ENCODE measurements around the gene GOLGA6L2. TPM values are rescaled to one million over a fixed set of nuclear protein-coding genes. Genes with fewer than 3 reads are reported as not detected.

Gene GOLGA6L2
- total and polyA plus RNA-seq, 2 experiments from 2014 or later = not detected

- no peak for TF ChIP-seq EZH2 (IDR thresholded peaks at IDR 0.05; ENCODE audit: borderline replicate concordance)
- no peak for TF ChIP-seq EZH2phosphoT487 (IDR thresholded peaks at IDR 0.05; ENCODE audit: low read depth, severe bottlenecking, unreplicated experiment)
- no peak for TF ChIP-seq CTCF (IDR thresholded peaks at IDR 0.05; ENCODE audit: poor library complexity)
- WGBS (ENCODE audit: low lambda C conversion rate, missing lambda C conversion rate) = 79% methylated on average over 10 of the region's 10 CpGs
- Histone ChIP-seq H3K27me3 (no peaks in the 10 kb centered on the region), H3K9me3 (ENCODE audit: low read depth) (no peaks in the 10 kb centered on the region), H3K36me3 (replicated peaks; ENCODE audit: insufficient read depth, low read depth) (no peaks in the 10 kb centered on the region), H3K9me2 (replicated peaks; ENCODE audit: insufficient read depth) (no peaks in the 10 kb centered on the region), H3K4me2 (no peak overlapping the region), H4K20me1 (ENCODE audit: insufficient read depth, poor library complexity, severe bottlenecking) (no peaks in the 10 kb centered on the region), H3K27ac (no peak overlapping the region), H3K79me2 (no peaks in the 10 kb centered on the region), H3K4me3 (no peak overlapping the region), H2AFZ (no peak overlapping the region), H3K4me1 (ENCODE audit: insufficient read depth) (no peaks in the 10 kb centered on the region)
- DNase-seq (ENCODE audit: low spot score) = no peak
Measured at GRCh38 chr15:23411841-23412240, 35.2 kb downstream of the GOLGA6L2 start.

GRCh38 chr15:23403550-23403949 lies 43.5 kb downstream of the GOLGA6L2 start:
- no peak overlapping the region for H3K4me2 ChIP-seq
- no peak for DNase-seq (ENCODE audit: low spot score)
- no peak overlapping the region for H2AFZ ChIP-seq
- no peaks in the 10 kb centered on the region for H3K27me3 ChIP-seq
- no peaks in the 10 kb centered on the region for H3K79me2 ChIP-seq
- no peaks in the 10 kb centered on the region for H3K4me1 ChIP-seq (ENCODE audit: insufficient read depth)
- H3K9me2 ChIP-seq (replicated peaks; ENCODE audit: insufficient read depth) = no peaks in the 10 kb centered on the region
- H3K4me3 ChIP-seq = no peak overlapping the region
- H3K36me3 ChIP-seq (replicated peaks; ENCODE audit: insufficient read depth, low read depth) = no peaks in the 10 kb centered on the region
- 73% methylated on average over 4 of the region's 4 CpGs for WGBS (ENCODE audit: low lambda C conversion rate, missing lambda C conversion rate)
- H3K27ac ChIP-seq = no peak overlapping the region
- TF ChIP-seq EZH2 (IDR thresholded peaks at IDR 0.05; ENCODE audit: borderline replicate concordance) (no peak), CTCF (IDR thresholded peaks at IDR 0.05; ENCODE audit: poor library complexity) (no peak), EZH2phosphoT487 (IDR thresholded peaks at IDR 0.05; ENCODE audit: low read depth, severe bottlenecking, unreplicated experiment) (no peak)
- no peaks in the 10 kb centered on the region for H3K9me3 ChIP-seq (ENCODE audit: low read depth)
- H4K20me1 ChIP-seq (ENCODE audit: insufficient read depth, poor library complexity, severe bottlenecking) = no peaks in the 10 kb centered on the region

- H3K4me2 ChIP-seq = no peak overlapping the region
- H3K9me3 ChIP-seq (ENCODE audit: low read depth) = no peaks in the 10 kb centered on the region
- H2AFZ ChIP-seq = no peak overlapping the region
- H3K27me3 ChIP-seq = no peaks in the 10 kb centered on the region
- no peak overlapping the region for H3K4me3 ChIP-seq
- no peaks in the 10 kb centered on the region for H3K9me2 ChIP-seq (replicated peaks; ENCODE audit: insufficient read depth)
- WGBS (ENCODE audit: low lambda C conversion rate, missing lambda C conversion rate) = 65% methylated on average over 5 of the region's 5 CpGs
- TF ChIP-seq EZH2phosphoT487 (IDR thresholded peaks at IDR 0.05; ENCODE audit: low read depth, severe bottlenecking, unreplicated experiment) (no peak), EZH2 (IDR thresholded peaks at IDR 0.05; ENCODE audit: borderline replicate concordance) (no peak), CTCF (IDR thresholded peaks at IDR 0.05; ENCODE audit: poor library complexity) (no peak)
- no peaks in the 10 kb centered on the region for H3K79me2 ChIP-seq
- no peaks in the 10 kb centered on the region for H3K36me3 ChIP-seq (replicated peaks; ENCODE audit: insufficient read depth, low read depth)
- no peak for DNase-seq (ENCODE audit: low spot score)
- H4K20me1 ChIP-seq (ENCODE audit: insufficient read depth, poor library complexity, severe bottlenecking) = no peaks in the 10 kb centered on the region
- no peak overlapping the region for H3K27ac ChIP-seq
- no peaks in the 10 kb centered on the region for H3K4me1 ChIP-seq (ENCODE audit: insufficient read depth)
Measured at GRCh38 chr15:23402544-23402943, 44.5 kb downstream of the GOLGA6L2 start.

GRCh38 chr15:23402140-23402539 lies 44.9 kb downstream of the GOLGA6L2 start:
- Histone ChIP-seq H3K27ac (no peak overlapping the region), H3K9me2 (replicated peaks; ENCODE audit: insufficient read depth) (no peaks in the 10 kb centered on the region), H3K4me2 (no peak overlapping the region), H3K27me3 (no peaks in the 10 kb centered on the region), H2AFZ (no peak overlapping the region), H3K4me3 (no peak overlapping the region), H3K79me2 (no peaks in the 10 kb centered on the region), H3K4me1 (ENCODE audit: insufficient read depth) (no peaks in the 10 kb centered on the region), H3K9me3 (ENCODE audit: low read depth) (no peaks in the 10 kb centered on the region), H3K36me3 (replicated peaks; ENCODE audit: insufficient read depth, low read depth) (no peaks in the 10 kb centered on the region), H4K20me1 (ENCODE audit: insufficient read depth, poor library complexity, severe bottlenecking) (no peaks in the 10 kb centered on the region)
- no peak for DNase-seq (ENCODE audit: low spot score)
- TF ChIP-seq EZH2phosphoT487 (IDR thresholded peaks at IDR 0.05; ENCODE audit: low read depth, severe bottlenecking, unreplicated experiment) = no peak
- no peak for TF ChIP-seq EZH2 (IDR thresholded peaks at IDR 0.05; ENCODE audit: borderline replicate concordance)
- no peak for TF ChIP-seq CTCF (IDR thresholded peaks at IDR 0.05; ENCODE audit: poor library complexity)
- 80% methylated on average over 1 of the region's 2 CpGs for WGBS (ENCODE audit: low lambda C conversion rate, missing lambda C conversion rate)
